ENCODE data around the gene EML1.
"Not testable (repeated sequence)": the region's sequence is repeated elsewhere in the genome, so short reads cannot be mapped to it uniquely, and the experiment has no call there.

Gene EML1

GRCh38 chr14:99755629-99756603 lies 37.3 kb upstream of the EML1 start:
- DNase-seq: no peak

DNA sequence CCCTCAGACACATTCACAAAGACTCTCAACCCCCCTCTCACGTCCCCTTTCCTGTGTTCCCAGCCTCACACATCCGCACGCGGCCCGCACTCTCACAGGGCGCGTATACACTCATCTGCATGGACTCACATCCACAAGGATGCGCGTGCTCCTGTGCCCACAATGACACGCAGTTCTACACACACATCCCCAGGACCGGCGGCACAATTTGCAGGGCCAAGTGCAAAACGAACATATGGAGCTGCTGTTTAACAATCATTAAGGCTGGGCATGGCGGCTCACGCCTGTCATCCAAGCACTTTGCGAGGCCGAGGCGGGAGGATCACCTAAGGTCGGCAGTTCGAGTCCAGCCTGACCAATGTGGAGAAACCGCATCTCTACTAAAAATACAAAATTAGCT lies 36.4 kb upstream of the EML1 start:
- DNase-seq: no peak

DNA sequence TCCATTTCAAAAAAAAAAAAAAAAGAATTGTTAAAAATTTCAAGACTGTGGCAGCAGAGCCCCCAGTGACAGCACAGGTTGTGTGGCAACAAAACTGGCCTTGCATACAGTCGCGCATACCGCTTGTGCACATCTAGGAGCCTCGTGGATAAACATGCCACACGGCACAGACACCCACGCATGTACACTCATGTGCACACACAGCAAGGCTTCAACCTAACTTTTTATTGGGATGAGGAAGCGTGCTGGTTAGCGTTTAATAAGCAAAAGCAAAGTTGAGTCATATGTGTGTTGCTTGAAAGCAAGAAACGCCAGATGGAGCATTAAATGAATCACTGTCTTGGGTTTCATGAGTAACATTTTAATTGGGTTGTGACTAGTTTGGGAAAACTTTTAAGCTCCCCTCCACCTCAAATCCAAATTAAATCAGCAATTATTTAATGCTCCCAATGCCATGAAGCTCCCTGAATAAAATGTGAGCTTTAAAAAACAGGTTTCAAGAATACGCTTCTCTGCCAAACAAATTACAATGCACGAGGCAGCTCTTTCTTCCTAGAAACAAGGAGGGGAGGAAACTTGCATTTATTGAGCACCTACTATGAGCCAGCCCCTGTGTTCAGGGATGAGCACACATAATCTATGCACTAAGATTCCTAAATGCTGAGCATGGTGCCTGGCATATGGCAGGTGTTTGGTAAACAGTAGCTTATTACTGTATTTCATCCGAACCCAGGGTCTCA lies 35.7 kb upstream of the EML1 start:
- DNase-seq: no peak

GRCh38 chr14:99758121-99758821 lies 34.9 kb upstream of the EML1 start:
- DNase-seq: no peak

- DNase-seq: no peak
Measured at GRCh38 chr14:99758872-99759545, 34.2 kb upstream of the EML1 start.

DNA sequence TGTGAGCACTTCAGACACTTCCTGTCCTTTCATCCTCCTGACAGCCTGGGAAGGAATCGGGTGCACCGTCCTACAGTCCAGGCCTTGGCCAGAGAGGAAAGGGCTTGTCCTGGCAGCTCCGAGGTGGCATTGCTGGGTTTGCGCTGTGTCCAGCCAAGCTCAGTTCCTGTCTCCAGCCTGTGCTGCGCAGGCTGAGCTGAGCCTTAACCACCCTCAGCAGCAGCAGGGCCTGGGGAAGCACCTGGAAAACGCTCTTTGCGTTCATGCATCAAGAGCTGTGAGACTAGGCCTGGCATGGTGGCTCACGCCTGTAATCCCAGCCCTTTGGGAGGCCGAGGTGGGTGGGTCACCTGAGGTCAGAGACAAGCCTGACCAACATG lies 33.7 kb upstream of the EML1 start:
- no peak for DNase-seq

DNA sequence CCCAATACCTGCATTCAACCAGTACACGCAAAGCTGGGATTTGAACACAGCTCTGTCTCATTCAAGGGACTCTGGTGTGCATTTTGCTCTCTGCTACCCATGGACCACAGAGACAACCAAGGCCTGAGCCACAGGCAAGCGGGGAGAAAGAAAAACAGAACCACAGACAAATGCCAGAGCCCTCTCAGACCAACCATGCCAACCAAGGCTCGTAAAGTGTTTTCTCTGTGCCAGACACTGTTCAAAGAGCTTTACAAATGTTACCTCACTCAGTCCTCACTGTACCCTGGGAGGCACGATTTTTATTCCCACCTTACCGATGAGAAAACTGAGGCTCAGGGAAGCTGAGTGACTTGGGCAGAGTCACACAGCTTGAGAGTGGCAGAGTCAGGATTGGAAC lies 32.4 kb upstream of the EML1 start:
- DNase-seq: no peak

- DNase-seq: not testable (repeated sequence)
Measured at GRCh38 chr14:99762911-99763310, 30.3 kb upstream of the EML1 start.

DNA sequence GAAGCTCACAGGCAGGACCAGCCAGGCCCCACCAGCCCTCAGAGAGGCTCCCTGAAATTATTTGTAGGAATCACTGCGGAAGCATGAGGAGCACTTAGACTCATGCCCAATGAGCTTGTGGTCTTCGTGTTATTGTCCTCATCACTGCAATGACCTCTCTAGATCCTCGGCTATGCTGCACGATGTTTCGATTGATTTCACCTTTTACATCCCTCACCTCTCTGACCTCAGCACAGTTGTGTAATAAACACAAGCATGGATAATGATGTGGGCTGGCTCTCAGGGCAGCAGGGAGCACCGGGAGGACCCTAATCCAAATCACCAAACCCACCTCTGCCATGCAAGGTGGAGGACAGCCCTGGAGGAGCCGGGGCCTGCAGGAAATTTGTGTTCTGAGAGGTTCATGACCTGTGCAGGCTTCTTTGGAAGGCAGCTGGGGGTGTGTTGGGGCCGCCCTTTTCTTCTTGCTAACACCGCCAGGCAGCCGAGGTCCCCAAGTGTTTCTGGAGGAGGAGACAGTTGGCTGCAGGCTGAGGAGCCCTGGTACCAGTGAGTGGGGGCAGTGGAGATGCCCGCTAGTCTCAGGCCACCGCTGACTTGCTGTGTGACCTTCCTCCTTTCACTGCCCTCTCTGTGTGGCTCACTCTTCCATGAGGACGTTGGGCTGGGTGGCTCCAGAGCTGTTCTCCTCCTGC lies 29.5 kb upstream of the EML1 start:
- no peak for DNase-seq

GRCh38 chr14:99764222-99764706 lies 28.9 kb upstream of the EML1 start:
- DNase-seq: no peak

DNA sequence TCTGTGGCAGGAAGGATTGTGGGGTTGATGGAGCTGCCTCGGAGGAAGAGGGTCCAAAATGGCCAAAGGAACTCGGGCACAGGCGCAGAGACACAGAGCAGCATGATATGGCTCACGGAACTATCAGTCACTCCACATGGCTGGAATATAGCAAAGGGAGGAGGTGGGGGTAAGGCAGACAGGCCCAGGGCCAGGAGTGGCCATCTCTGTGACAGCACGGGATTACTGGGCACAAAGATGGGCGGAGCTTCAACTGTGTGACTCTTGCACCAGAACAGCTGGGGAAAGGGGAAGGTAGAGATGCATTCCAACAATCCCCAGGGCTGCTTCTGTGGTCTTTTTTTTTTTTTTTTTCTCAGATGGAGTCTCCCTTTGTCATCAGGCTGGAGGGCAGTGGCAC lies 24.8 kb upstream of the EML1 start:
- no peak for DNase-seq

GRCh38 chr14:99769123-99769522 lies 24.1 kb upstream of the EML1 start:
- no peak for DNase-seq

GRCh38 chr14:99769799-99770198 lies 23.4 kb upstream of the EML1 start:
- no peak for DNase-seq

DNA sequence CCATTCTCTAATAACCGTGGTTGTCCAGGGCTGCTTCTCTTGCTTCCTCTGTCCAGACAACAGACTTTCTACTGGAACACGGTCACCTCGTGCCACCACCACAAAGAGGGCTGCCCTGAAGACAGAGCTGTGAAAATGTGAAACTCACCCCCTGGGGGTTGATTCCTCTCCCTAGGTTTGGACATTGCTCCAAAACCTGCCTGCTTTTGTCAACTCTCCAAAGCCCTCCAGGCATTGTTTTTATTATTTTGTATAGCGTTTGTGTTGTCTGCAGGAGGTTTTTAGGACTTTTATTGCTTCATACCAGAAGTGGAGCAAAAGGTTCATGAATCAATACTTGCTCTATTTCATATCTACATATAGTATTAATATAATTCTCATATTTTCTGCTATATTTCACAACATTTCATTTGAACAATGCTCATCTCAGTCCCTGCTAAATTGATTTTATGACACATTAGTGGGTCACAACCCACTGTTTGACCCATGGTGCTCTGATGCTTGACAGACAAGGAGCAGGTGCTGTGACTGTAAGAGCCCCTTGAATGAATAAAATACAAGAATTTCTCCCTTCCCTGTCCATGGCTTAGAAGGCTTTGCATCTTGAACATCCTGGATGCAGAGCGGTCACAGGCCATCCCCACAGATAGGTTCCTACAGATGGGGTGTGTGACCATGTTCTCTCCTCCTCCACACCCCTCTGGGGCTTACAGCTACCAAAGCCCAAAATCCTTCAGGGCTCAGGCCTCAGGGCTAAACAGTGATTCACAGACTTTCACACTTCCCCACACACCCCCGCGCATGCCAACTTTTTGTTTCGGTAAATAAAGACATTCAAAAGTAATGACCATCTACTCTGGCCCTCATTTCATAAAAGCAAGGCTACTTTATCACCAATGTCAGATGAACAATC lies 20.6 kb upstream of the EML1 start:
- no peak for DNase-seq

- no peak for DNase-seq
Measured at GRCh38 chr14:99773521-99774497, 19.4 kb upstream of the EML1 start.

- no peak for DNase-seq
Measured at GRCh38 chr14:99774556-99775307, 18.5 kb upstream of the EML1 start.

DNA sequence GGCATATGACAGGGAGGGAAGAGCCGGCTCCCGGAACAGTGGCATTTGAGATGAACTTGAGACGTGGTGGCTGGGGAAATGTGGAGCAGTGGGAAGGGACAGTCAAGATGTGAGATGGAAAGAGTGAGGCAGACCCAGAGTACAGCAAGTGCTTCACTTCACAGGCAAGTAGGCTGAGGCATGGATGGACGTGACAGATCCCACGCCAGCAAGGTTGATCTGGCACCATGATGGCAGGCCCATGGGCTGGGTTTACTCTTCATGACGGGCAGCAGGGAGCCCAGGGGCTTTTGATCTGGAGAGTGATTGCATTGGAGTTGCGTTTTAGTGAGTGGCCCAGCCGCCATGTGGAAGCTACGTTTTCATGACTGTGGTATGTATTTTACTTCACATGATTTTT lies 17.9 kb upstream of the EML1 start:
- no peak for DNase-seq

GRCh38 chr14:99777951-99778350 lies 15.3 kb upstream of the EML1 start:
- no peak for DNase-seq

GRCh38 chr14:99779751-99780150 lies 13.5 kb upstream of the EML1 start:
- DNase-seq: no peak
